Stimulated activated CD4-positive, alpha-beta T cell treated with anti-CD3 and anti-CD28 coated beads, Interleukin-2, amount 100 ng/mL, for 24 hours (primary cell): ENCODE results near the gene PRR32.
"Not testable (repeated sequence)": the region's sequence is repeated elsewhere in the genome, so short reads cannot be mapped to it uniquely, and the experiment has no call there.

Experiments
- DNase-seq, 2 donors: peaks; one replicate each; pipeline ENCODE4 v3.0.0-alpha.2; 2020

PRR32 gene

GRCh38 chrX:126819429-126819828 lies at the start of gene PRR32:
PRR32 (plus strand) TSS chrX:126819729; CDS start chrX:126819844, 115 bp downstream.
- DNase-seq, result no peak

- DNase-seq, result no peak
Observed at GRCh38 chrX:126770179-126770578, 49.4 kb upstream of the PRR32 start.

- no peak for DNase-seq
Observed at GRCh38 chrX:126785539-126785938, 34.0 kb upstream of the PRR32 start.

- no peak for DNase-seq
Observed at GRCh38 chrX:126799059-126799458, 20.5 kb upstream of the PRR32 start.

GRCh38 chrX:126806784-126807183 lies 12.7 kb upstream of the PRR32 start:
- DNase-seq, result not testable (repeated sequence)

- no peak for DNase-seq
Observed at GRCh38 chrX:126815806-126816205, 3.7 kb upstream of the PRR32 start.

- no peak for DNase-seq
Observed at GRCh38 chrX:126820700-126821420, 1.3 kb downstream of the PRR32 start.

GRCh38 chrX:126824338-126825007 lies 4.9 kb downstream of the PRR32 start:
- no peak for DNase-seq

GRCh38 chrX:126825566-126826193 lies 6.2 kb downstream of the PRR32 start:
- DNase-seq, result no peak

GRCh38 chrX:126836186-126836585 lies 16.7 kb downstream of the PRR32 start:
- no peak for DNase-seq

- no peak for DNase-seq
Observed at GRCh38 chrX:126847143-126847542, 27.6 kb downstream of the PRR32 start.

GRCh38 chrX:126855839-126856524 lies 36.5 kb downstream of the PRR32 start:
- no peak for DNase-seq
